Left lung (tissue), 10 donors: ENCODE measurements around the gene CLDND2. TPM values are rescaled to one million over a fixed set of nuclear protein-coding genes. Genes with fewer than 3 reads are reported as not detected.

Experiments
- ATAC-seq: fragments of 200-7000 bp; cut with Tn5 transposase; one replicate; pipeline ENCODE4 v1.9.1; 2020; ENCODE audit warnings: moderate library complexity
- DNase-seq, 4 donors: peaks; one replicate each; pipeline ENCODE4 v3.0.0-alpha.2; 2013 to 2020
- H3K27ac ChIP-seq, 2 donors: fragments of 200-600 bp; sonication (generic) in 1 of 2; one replicate each; pipeline versions ENCODE4 v1.5.0 to v1.8.0; 2020 to 2021
- H3K27me3 ChIP-seq, 2 donors: fragments of 200-600 bp; sonication (generic) in 1 of 2; one replicate each; pipeline versions ENCODE4 v1.5.0 to v1.8.0; 2020 to 2021
- H3K36me3 ChIP-seq, 2 donors: fragments of 200-600 bp; sonication (generic) in 1 of 2; one replicate each; pipeline versions ENCODE4 v1.5.0 to v1.8.0; 2020 to 2021
- H3K4me1 ChIP-seq, 2 donors: fragments of 200-600 bp; one replicate each; pipeline ENCODE4 v1.8.0; 2021
- H3K4me3 ChIP-seq, 2 donors: fragments of 200-600 bp; sonication (generic) in 1 of 2; one replicate each; pipeline versions ENCODE4 v1.5.0 to v1.8.0; 2020 to 2021; ENCODE audit warnings: mild to moderate bottlenecking in 1 of 2
- H3K9me3 ChIP-seq, 2 donors: fragments of 200-600 bp; sonication (generic) in 1 of 2; one replicate each; pipeline versions ENCODE4 v1.5.0 to v1.8.0; 2020 to 2021
- intact Hi-C, 2 donors: fragments of 100-400 bp; cut with DNase I; formaldehyde crosslinking; loops; one replicate each; pipeline versions ENCODE4 v1.11.2 to v1.14.2; 2022
- polyA plus RNA-seq, 6 donors: library from polyadenylated mRNA; unstranded; fragments of 120-200 nt; gene quantifications; one replicate each; pipeline ENCODE4 v1.2.1, GENCODE V29; 2013; ENCODE audit not compliant: insufficient read length in 6 of 6
- total RNA-seq, 2 donors: library from RNA; stranded (reverse); fragmentation: NEBNext Ultra II Directional; extraction: Animal tissue kit (Norgen Biotek cat#: 25700); gene quantifications; one replicate each; pipeline ENCODE4 v1.2.1, GENCODE V29; 2021
- TF ChIP-seq, protein P1 (sequence below), 2 donors: fragments of 200-600 bp; sonication (generic) in 1 of 2; IDR thresholded peaks; one replicate each; pipeline versions ENCODE4 v1.5.0 to v1.8.0; 2021; ENCODE audit warnings: antibody characterized with exemption in 2 of 2
- donor health status: DM: no; HTN: yes; CAD: no.
- donor health status: DM: no; HTN: no; CAD: no.

The CLDND2 gene
- total and polyA plus RNA-seq, 8 donors, result 0.92 to 1.9 (median 1.4) TPM

- ATAC-seq (no peak), DNase-seq (no peak)
- Histone ChIP-seq H3K27me3 (peaks cover 0 to 12% of the 10 kb centered on the region in 2 donors), H3K4me1 (peaks cover 2 to 6% of the 10 kb centered on the region in 2 donors), H3K27ac (no peak overlapping the region), H3K36me3 (peaks cover 0 to 35% of the 10 kb centered on the region in 2 donors), H3K9me3 (no peaks in the 10 kb centered on the region), H3K4me3 (no peak overlapping the region)
- TF ChIP-seq, protein P1, sequence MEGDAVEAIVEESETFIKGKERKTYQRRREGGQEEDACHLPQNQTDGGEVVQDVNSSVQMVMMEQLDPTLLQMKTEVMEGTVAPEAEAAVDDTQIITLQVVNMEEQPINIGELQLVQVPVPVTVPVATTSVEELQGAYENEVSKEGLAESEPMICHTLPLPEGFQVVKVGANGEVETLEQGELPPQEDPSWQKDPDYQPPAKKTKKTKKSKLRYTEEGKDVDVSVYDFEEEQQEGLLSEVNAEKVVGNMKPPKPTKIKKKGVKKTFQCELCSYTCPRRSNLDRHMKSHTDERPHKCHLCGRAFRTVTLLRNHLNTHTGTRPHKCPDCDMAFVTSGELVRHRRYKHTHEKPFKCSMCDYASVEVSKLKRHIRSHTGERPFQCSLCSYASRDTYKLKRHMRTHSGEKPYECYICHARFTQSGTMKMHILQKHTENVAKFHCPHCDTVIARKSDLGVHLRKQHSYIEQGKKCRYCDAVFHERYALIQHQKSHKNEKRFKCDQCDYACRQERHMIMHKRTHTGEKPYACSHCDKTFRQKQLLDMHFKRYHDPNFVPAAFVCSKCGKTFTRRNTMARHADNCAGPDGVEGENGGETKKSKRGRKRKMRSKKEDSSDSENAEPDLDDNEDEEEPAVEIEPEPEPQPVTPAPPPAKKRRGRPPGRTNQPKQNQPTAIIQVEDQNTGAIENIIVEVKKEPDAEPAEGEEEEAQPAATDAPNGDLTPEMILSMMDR (IDR thresholded peaks at IDR 0.05), result no peak
- intact Hi-C loops, result no loop called here
Observed at GRCh38 chr19:51345076-51345620, 23.7 kb downstream of the CLDND2 start.

GRCh38 chr19:51342631-51343569 lies 25.9 kb downstream of the CLDND2 start:
- intact Hi-C loops, result no loop called here
- peaks cover 0 to 14% of the 10 kb centered on the region in 2 donors for H3K27me3 ChIP-seq
- DNase-seq (no peak), ATAC-seq (no peak)
- H3K4me3 ChIP-seq, result no peak overlapping the region
- TF ChIP-seq, protein P1 (IDR thresholded peaks at IDR 0.05), result no peak
- peaks cover 0 to 25% of the 10 kb centered on the region in 2 donors for H3K36me3 ChIP-seq
- H3K9me3 ChIP-seq, result no peaks in the 10 kb centered on the region
- H3K27ac ChIP-seq, result no peak overlapping the region
- H3K4me1 ChIP-seq, result peaks cover 2 to 20% of the 10 kb centered on the region in 2 donors

GRCh38 chr19:51341976-51342580 lies 26.7 kb downstream of the CLDND2 start, which contains the start of gene VSIG10L:
Gene VSIG10L, minus strand, starts transcription at chr19:51342139. Its CDS starts 15 bp downstream, at chr19:51342124.
- DNase-seq (no peak), ATAC-seq (no peak)
- peaks cover 0 to 19% of the 10 kb centered on the region in 2 donors for H3K36me3 ChIP-seq
- peaks cover 2 to 20% of the 10 kb centered on the region in 2 donors for H3K4me1 ChIP-seq
- TF ChIP-seq, protein P1 (IDR thresholded peaks at IDR 0.05), result no peak
- no peak within 1 kb of the TSS for H3K27ac ChIP-seq
- H3K9me3 ChIP-seq, result no peaks in the 10 kb centered on the region
- peaks cover 0 to 14% of the 10 kb centered on the region in 2 donors for H3K27me3 ChIP-seq
- no peak within 1 kb of the TSS for H3K4me3 ChIP-seq
- intact Hi-C loops, result no loop called here

GRCh38 chr19:51341066-51341465 lies 27.7 kb downstream of the CLDND2 start:
- peaks cover 2 to 20% of the 10 kb centered on the region in 2 donors for H3K4me1 ChIP-seq
- peaks cover 0 to 13% of the 10 kb centered on the region in 2 donors for H3K36me3 ChIP-seq
- no peaks in the 10 kb centered on the region for H3K9me3 ChIP-seq
- intact Hi-C loops, result no loop called here
- H3K4me3 ChIP-seq, result no peak overlapping the region
- TF ChIP-seq, protein P1 (IDR thresholded peaks at IDR 0.05), result no peak
- ATAC-seq (no peak), DNase-seq (no peak)
- H3K27me3 ChIP-seq, result peaks cover 0 to 14% of the 10 kb centered on the region in 2 donors
- H3K27ac ChIP-seq, result no peak overlapping the region
